WERI-Rb-1 (cell line): ENCODE measurements around the gene INPP5J.
A peak's percentile ranks its signal among the peaks of the same experiment; 100 is the strongest.

Experiments
- DNase-seq: peaks from one replicate; pipeline ENCODE4 v3.0.0-alpha.2; 2020
- H3K27ac ChIP-seq: fragments of 250-450 bp; sonication (Bioruptor Pico); 2 replicates; pipeline ENCODE4 v1.5.1; 2020; ENCODE audit warnings: mild to moderate bottlenecking, moderate library complexity
- H3K27me3 ChIP-seq: fragments of 250-450 bp; sonication (Bioruptor Pico); 2 replicates; pipeline ENCODE4 v1.5.1; 2021; ENCODE audit warnings: mild to moderate bottlenecking, low read depth, moderate library complexity; ENCODE audit not compliant: insufficient read depth, severe bottlenecking
- H3K36me3 ChIP-seq: fragments of 250-450 bp; sonication (Bioruptor Pico); 2 replicates; pipeline ENCODE4 v1.5.1; 2020; ENCODE audit warnings: mild to moderate bottlenecking, moderate library complexity
- H3K4me3 ChIP-seq: 2 replicates; pipeline ENCODE4 v1.5.1; 2011; ENCODE audit warnings: low read depth, mild to moderate bottlenecking, control low read depth, low read length
- H3K9me3 ChIP-seq: fragments of 250-450 bp; sonication (Bioruptor Pico); 2 replicates; pipeline ENCODE4 v1.5.1; 2021; ENCODE audit warnings: mild to moderate bottlenecking, moderate library complexity; ENCODE audit not compliant: severe bottlenecking
- CTCF ChIP-seq: IDR thresholded peaks from 2 replicates; pipeline ENCODE4 v1.5.1; 2011; ENCODE audit warnings: low read depth, mild to moderate bottlenecking, control low read depth, inconsistent platforms, low read length

INPP5J gene

DNA sequence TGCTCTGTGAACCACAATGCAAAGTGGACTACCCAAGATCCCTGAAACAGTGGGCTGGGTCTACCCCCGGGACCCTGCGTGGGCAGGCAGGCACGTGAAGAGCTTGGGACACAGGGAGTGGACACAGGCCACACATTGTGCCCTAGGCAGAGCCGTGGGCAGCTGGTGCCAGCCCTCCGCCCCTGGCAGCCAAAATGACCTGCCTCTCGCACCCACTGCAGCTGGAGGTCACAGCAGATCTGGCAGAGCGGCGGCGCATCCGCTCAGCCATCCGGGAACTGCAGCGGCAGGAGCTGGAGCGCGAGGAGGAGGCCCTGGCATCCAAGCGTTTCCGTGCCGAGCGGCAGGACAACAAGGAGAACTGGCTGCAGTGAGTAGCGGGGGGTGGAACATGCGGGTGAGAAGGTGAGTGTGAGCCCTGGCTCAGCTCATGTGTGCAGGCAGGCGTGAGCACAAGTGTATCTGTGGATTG, 35.0 kb upstream of the INPP5J start:
- H3K27me3 ChIP-seq, result no peaks in the 10 kb centered on the region
- peaks cover 35% of the 10 kb centered on the region for H3K36me3 ChIP-seq
- H3K27ac ChIP-seq, result no peak overlapping the region
- no peak for DNase-seq
- no peaks in the 10 kb centered on the region for H3K9me3 ChIP-seq
- no peak for TF ChIP-seq CTCF
- no peak overlapping the region for H3K4me3 ChIP-seq

DNA sequence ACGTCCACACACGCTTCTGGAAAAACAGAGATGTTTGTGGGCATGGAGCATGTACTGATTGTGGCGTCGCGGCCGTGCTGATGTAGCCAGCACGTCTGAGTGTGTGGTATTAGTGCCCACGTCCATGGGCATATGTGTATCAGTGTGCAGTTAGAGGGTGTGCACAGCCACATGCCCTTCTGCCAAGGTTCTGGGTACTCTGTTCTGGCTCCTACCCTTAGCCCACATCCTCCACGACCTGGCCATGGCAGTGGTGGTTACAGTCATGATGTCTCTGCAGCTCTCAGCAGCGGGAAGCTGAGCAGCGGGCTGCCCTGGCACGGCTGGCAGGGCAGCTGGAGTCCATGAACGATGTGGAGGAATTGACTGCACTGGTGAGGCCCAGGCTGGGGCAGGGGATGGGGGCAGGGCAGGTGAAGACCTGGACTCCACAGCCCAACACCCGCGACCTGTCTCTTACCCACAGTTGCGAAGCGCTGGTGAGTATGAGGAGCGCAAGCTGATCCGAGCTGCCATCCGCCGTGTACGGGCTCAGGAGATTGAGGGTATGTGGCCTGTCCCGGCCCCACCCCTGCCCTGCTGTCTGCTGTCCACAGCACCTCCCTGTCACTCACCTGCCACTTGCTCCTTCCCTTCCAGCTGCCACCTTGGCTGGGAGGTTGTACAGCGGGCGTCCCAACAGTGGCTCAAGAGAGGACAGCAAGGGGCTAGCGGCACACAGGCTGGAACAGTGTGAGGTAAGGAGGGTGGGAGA, 34.4 kb upstream of the INPP5J start:
- no peak overlapping the region for H3K4me3 ChIP-seq
- no peak for TF ChIP-seq CTCF
- DNase-seq, result no peak
- no peaks in the 10 kb centered on the region for H3K9me3 ChIP-seq
- H3K27me3 ChIP-seq, result no peaks in the 10 kb centered on the region
- peaks cover 36% of the 10 kb centered on the region for H3K36me3 ChIP-seq
- H3K27ac ChIP-seq, result peak overlapping the region; percentile 29

GRCh38 chr22:31089160-31090100, 33.3 kb upstream of the INPP5J start:
- H3K27ac ChIP-seq, result peak overlapping the region; percentile 29
- peak; percentile 94 for TF ChIP-seq CTCF
- DNase-seq, result peak; percentile 72
- no peaks in the 10 kb centered on the region for H3K9me3 ChIP-seq
- H3K27me3 ChIP-seq, result no peaks in the 10 kb centered on the region
- no peak overlapping the region for H3K4me3 ChIP-seq
- H3K36me3 ChIP-seq, result peaks cover 26% of the 10 kb centered on the region

DNA sequence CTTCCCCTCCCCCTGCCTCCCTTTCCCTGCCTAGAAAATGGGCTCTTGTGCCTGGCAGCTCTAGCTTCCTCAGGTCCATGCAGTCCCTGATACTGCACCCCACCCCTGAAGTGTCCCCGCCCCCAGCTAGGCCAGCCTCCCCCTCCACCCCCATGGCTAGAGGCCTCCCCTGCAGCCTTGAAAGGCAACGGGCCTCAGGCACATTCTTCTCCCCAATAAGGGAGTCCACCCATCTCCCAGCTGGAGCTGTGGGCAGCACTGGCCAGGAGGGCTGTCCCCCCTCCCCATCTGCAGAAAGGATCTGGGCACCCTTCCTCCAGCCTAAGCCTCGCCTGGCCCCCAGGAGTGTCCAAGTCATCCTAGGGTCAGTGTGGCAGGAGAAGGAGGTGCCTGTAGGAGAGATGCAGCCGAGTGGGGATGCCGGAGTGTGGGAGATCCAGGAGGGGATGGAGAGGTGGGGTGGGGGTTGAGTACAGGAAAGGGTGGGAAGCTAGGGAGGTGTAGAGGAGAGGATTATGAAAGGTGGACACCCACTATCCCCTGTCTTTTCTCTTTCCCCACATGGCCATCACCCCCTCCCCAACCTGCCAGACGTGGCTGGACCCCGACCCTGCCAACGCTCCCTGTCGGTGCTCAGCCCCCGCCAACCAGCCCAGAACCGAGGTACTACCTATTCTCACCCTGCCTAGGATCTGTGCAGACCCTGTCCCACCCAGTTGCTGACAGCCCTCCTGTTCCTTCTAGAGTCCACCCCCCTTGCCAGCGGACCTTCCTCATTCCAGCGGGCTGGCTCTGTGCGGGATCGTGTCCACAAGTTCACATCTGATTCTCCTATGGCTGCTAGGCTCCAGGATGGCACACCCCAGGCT, 32.3 kb upstream of the INPP5J start:
- H3K36me3 ChIP-seq, result peaks cover 35% of the 10 kb centered on the region
- H3K27ac ChIP-seq, result peak overlapping the region; percentile 89
- no peak overlapping the region for H3K4me3 ChIP-seq
- no peak for DNase-seq
- no peaks in the 10 kb centered on the region for H3K9me3 ChIP-seq
- TF ChIP-seq CTCF, result no peak
- no peaks in the 10 kb centered on the region for H3K27me3 ChIP-seq

- TF ChIP-seq CTCF, result no peak
- no peak for DNase-seq
- Histone ChIP-seq H3K4me3 (no peak overlapping the region), H3K27me3 (no peaks in the 10 kb centered on the region), H3K36me3 (peaks cover 44% of the 10 kb centered on the region), H3K27ac (peak overlapping the region; percentile 89), H3K9me3 (no peaks in the 10 kb centered on the region)
Measured at GRCh38 chr22:31091106-31091975, 31.4 kb upstream of the INPP5J start.
